ENCODE results near the gene GRIN2A.

DNA sequence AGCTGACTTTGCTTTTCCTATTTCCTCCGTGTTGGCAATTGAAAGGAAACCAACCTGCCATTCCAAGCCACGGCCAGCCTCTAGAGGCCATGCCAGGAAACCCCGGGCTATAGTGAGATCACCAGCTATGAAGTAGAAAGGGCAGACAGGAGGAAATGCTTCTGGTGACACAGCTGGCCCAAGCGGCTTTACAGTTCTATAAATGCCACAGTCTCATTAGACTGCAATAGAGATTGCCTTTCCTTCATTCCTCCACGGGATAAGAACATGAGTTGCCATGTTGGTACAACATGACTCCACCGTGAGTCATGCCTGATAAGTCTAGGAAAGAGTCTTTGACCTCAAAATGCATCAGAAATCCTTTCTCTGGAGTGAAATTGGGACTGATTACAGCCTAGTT is 384.9 kb downstream of the GRIN2A start:
- no peak for TF ChIP-seq CTCF (optimal IDR thresholded peaks at IDR 0.05 in 1 of 3, IDR thresholded peaks at IDR 0.05 in 1 of 3, conservative IDR thresholded peaks at IDR 0.05 in 1 of 3; ENCODE audit: extremely low read depth in 1 of 3, insufficient read depth in 2 of 3, low read length in 3 of 3)
- no peak for TF ChIP-seq EZH2 (IDR thresholded peaks at IDR 0.05; ENCODE audit: low read length)

Data from keratinocyte (primary cell).